A673 (cell line): ENCODE measurements around the gene ATP5F1D. TPM values are rescaled to one million over a fixed set of nuclear protein-coding genes. Genes with fewer than 3 reads are reported as not detected.

Experiments used
- BruUV-seq: library from RNA; stranded (reverse); fragments of 400-500 nt; replicated peaks from 2 replicates; lab custom pipeline; 2021; lab: Mats Ljungman, UMichigan
- CTCF ChIA-PET: fragments of 300-600 bp; sonication (Branson Sonifier 250); formaldehyde crosslinking; loops from one replicate; lab custom pipeline; 2022; ENCODE audit warnings: antibody characterized with exemption; lab: Charles Lee
- POLR2A ChIA-PET: fragments of 300-600 bp; sonication (Branson Sonifier 250); formaldehyde crosslinking; loops from one replicate; lab custom pipeline; 2022; ENCODE audit warnings: antibody characterized with exemption; ENCODE audit not compliant: low non-redundant PET; lab: Charles Lee
- DNase-seq: peaks from one replicate; pipeline ENCODE4 v3.0.0-alpha.2; 2015; ENCODE audit warnings: low spot score
- H3K27ac ChIP-seq: fragments of 200-600 bp; sonication (generic); 2 replicates; pipeline ENCODE4 v1.5.1; 2016; ENCODE audit warnings: mixed run types, low read depth, mild to moderate bottlenecking, mixed read lengths, antibody characterized with exemption, low read length; ENCODE audit not compliant: poor library complexity, severe bottlenecking
- H3K27me3 ChIP-seq: fragments of 200-600 bp; sonication (generic); replicated peaks from 2 replicates; pipeline ENCODE4 v1.6.1; 2017; ENCODE audit warnings: mixed run types, low read depth, mild to moderate bottlenecking, mixed read lengths, antibody characterized with exemption, low read length; ENCODE audit not compliant: insufficient read depth, poor library complexity
- H3K36me3 ChIP-seq: fragments of 200-600 bp; sonication (generic); 2 replicates; pipeline ENCODE4 v1.6.1; 2016; ENCODE audit warnings: mixed run types, mild to moderate bottlenecking, mixed read lengths, antibody characterized with exemption, low read length; ENCODE audit not compliant: insufficient read depth, poor library complexity, severe bottlenecking
- H3K4me1 ChIP-seq: fragments of 200-600 bp; sonication (generic); 2 replicates; pipeline ENCODE4 v1.6.1; 2017; ENCODE audit warnings: mixed run types, mild to moderate bottlenecking, mixed read lengths, antibody characterized with exemption, low read length; ENCODE audit not compliant: insufficient read depth, poor library complexity, severe bottlenecking
- H3K4me3 ChIP-seq: fragments of 200-600 bp; sonication (generic); 2 replicates; pipeline ENCODE4 v1.5.1; 2016; ENCODE audit warnings: low read depth, mixed run types, mild to moderate bottlenecking, mixed read lengths, low read length; ENCODE audit not compliant: poor library complexity, severe bottlenecking
- H3K9me3 ChIP-seq: fragments of 200-600 bp; sonication (generic); 2 replicates; pipeline ENCODE4 v1.6.1; 2016; ENCODE audit warnings: mixed run types, low read depth, mild to moderate bottlenecking, mixed read lengths, antibody characterized with exemption, low read length; ENCODE audit not compliant: poor library complexity, severe bottlenecking
- EZH2 ChIP-seq: fragments of 200-600 bp; sonication (generic); IDR thresholded peaks from 2 replicates; pipeline ENCODE4 v1.6.1; 2017; ENCODE audit warnings: borderline replicate concordance, low read depth, mild to moderate bottlenecking, mixed read lengths, antibody characterized with exemption, low read length; ENCODE audit not compliant: poor library complexity, severe bottlenecking
- intact Hi-C: fragments of 100-400 bp; cut with micrococcal nuclease; formaldehyde crosslinking; loops from one replicate; pipeline ENCODE4 v1.10.0; 2022; ENCODE audit not compliant: unreplicated experiment
- total RNA-seq: library from RNA; stranded (reverse); gene quantifications from 2 replicates; pipeline ENCODE4 v1.2.3, GENCODE V29; 2021
- TF ChIP-seq, protein P1 (sequence below): fragments of 300-800, 200-600 bp; sonication (generic); conservative IDR thresholded peaks from 2 replicates; pipeline ENCODE4 v1.5.1; 2017; ENCODE audit warnings: low read depth, mild to moderate bottlenecking, antibody characterized with exemption, low read length, moderate library complexity, mixed read lengths

Gene ATP5F1D
- total RNA-seq, 1 experiment from 2014 or later = 237 TPM

DNA sequence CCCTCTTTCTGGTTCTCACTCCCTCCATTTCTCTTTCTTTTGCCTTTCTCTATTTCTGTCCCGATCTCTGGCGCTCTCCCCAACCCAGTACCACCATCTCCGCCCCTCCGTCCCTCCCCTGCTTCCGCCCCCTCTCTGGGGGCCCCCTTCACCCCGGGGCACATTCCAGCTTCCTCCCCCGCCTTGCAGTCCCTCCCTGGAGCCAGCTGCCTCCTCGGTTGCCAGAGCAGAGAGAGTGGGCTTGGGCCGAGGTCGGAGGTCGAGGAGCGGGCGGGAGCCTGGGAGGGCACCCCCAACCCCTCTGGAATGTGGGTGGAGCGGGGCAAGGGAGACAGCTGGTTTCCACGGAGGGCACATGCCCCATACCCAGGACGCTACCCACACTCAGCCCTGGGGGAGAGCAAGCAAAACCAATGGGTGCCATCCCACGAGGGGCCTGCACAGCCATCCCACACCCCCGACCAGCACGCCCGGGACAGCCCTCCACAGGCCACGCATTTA is 21.1 kb downstream of the ATP5F1D start:
- no peak for DNase-seq
- Histone ChIP-seq H3K9me3 (no peaks in the 10 kb centered on the region), H3K36me3 (peaks cover 4% of the 10 kb centered on the region), H3K27ac (peak overlapping the region; percentile 90), H3K4me1 (peaks cover 72% of the 10 kb centered on the region), H3K27me3 (no peaks in the 10 kb centered on the region), H3K4me3 (peak overlapping the region; percentile 82)
- POLR2A ChIA-PET = no interaction called here
- CTCF ChIA-PET = no interaction called here
- BruUV-seq = no TSS peak
- intact Hi-C loops = no loop called here
- TF ChIP-seq EZH2 = no peak
- TF ChIP-seq, protein P1, sequence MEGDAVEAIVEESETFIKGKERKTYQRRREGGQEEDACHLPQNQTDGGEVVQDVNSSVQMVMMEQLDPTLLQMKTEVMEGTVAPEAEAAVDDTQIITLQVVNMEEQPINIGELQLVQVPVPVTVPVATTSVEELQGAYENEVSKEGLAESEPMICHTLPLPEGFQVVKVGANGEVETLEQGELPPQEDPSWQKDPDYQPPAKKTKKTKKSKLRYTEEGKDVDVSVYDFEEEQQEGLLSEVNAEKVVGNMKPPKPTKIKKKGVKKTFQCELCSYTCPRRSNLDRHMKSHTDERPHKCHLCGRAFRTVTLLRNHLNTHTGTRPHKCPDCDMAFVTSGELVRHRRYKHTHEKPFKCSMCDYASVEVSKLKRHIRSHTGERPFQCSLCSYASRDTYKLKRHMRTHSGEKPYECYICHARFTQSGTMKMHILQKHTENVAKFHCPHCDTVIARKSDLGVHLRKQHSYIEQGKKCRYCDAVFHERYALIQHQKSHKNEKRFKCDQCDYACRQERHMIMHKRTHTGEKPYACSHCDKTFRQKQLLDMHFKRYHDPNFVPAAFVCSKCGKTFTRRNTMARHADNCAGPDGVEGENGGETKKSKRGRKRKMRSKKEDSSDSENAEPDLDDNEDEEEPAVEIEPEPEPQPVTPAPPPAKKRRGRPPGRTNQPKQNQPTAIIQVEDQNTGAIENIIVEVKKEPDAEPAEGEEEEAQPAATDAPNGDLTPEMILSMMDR = no peak

GRCh38 chr19:1263188-1263587 is 21.6 kb downstream of the ATP5F1D start:
- CTCF ChIA-PET = no interaction called here
- Histone ChIP-seq H3K4me3 (no peak overlapping the region), H3K27ac (peak overlapping the region; percentile 90), H3K36me3 (no peaks in the 10 kb centered on the region), H3K9me3 (no peaks in the 10 kb centered on the region), H3K27me3 (no peaks in the 10 kb centered on the region), H3K4me1 (peaks cover 72% of the 10 kb centered on the region)
- DNase-seq = no peak
- TF ChIP-seq, protein P1 = no peak
- no peak for TF ChIP-seq EZH2
- no TSS peak for BruUV-seq
- intact Hi-C loops = no loop called here
- POLR2A ChIA-PET = no interaction called here

DNA sequence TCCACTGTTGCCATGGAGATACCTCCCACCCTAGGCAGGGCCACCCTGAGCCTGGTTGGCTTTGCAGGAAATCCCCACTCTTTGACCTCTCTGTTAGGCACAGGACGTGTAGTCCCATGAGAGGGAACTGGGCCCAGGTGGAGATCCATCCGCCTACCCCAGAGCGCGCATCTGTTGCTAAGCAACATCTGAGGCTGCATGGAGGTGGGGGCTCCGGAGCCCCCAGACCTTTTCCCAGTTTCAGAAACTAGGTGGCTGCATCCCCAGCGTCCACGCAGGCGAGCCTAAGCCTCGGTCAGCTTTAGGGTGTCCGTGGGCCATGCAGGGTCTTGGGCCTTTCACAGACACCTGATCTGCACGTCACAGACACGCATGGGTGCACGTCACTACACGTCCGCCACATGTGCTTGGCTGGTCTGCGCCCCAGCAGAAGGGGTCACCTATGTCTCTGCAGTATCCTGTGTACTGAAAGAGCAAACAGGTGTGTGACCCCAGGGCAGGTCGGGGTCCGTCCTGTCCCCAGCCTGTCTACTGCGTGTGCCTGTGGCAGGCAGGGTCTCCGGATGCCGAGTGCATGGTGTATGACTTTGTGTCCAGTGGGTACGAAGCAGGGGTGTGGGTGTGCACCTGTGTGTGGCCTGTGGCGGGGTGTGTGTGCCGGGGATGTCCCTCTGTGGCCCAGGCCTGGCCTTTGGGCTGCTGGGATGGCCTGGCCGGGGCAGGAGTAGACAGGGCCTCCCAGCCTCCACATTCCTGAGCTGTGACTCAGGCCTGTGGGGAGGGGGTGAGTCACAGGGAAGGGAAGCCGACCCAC is 23.5 kb downstream of the ATP5F1D start:
- no TSS peak for BruUV-seq
- H3K27ac ChIP-seq = peak overlapping the region; percentile 47
- no peak overlapping the region for H3K4me3 ChIP-seq
- intact Hi-C loops = loop anchor here (5.0 kb wide), 1 partner anchor 592 kb away; no protein-coding TSS in a partner anchor
- H3K36me3 ChIP-seq = no peaks in the 10 kb centered on the region
- peaks cover 63% of the 10 kb centered on the region for H3K4me1 ChIP-seq
- no peaks in the 10 kb centered on the region for H3K27me3 ChIP-seq
- no peaks in the 10 kb centered on the region for H3K9me3 ChIP-seq
- ChIA-PET CTCF (interaction anchor here (3.7 kb wide), 1 partner anchor 21 kb away, joined by 149 read pairs; no protein-coding TSS in a partner anchor), POLR2A (no interaction called here)
- peak; percentile 80 for DNase-seq
- TF ChIP-seq, protein P1 = no peak
- no peak for TF ChIP-seq EZH2
